Gastrocnemius medialis (tissue), 4 donors: ENCODE results near the gene ZWILCH. TPM values are rescaled to one million over a fixed set of nuclear protein-coding genes. Genes with fewer than 3 reads are reported as not detected.

Experiments used
- ATAC-seq, 2 donors: fragments of 150-250 bp; one replicate each; pipeline ENCODE4 v1.9.1; 2016
- DNase-seq, 2 donors: peaks; one replicate each; pipeline ENCODE4 v3.0.0-alpha.2; 2019
- H3K27ac ChIP-seq, 4 donors: fragments of 200-600 bp; sonication (generic); 1 replicate in 1 of 4; 2 replicates in 3 of 4; pipeline ENCODE4 v1.5.1; 2016 to 2018; ENCODE audit warnings: mild to moderate bottlenecking in 2 of 4, moderate library complexity in 1 of 4
- H3K27me3 ChIP-seq, 3 donors: fragments of 200-600 bp; sonication (generic) in 2 of 3; 1 replicate in 1 of 3; 2 replicates in 2 of 3; pipeline versions ENCODE4 v1.5.1 to v1.6.0; 2016 to 2019; ENCODE audit warnings: mild to moderate bottlenecking in 1 of 3, moderate library complexity in 1 of 3
- H3K36me3 ChIP-seq, 2 donors: fragments of 200-600 bp; sonication (generic) in 1 of 2; one replicate each; pipeline ENCODE4 v1.5.1; 2017 to 2018
- H3K4me1 ChIP-seq, 2 donors: fragments of 200-600 bp; sonication (generic) in 1 of 2; one replicate each; pipeline ENCODE4 v1.5.1; 2016 to 2017; ENCODE audit warnings: mild to moderate bottlenecking in 2 of 2
- H3K4me3 ChIP-seq, 4 donors: fragments of 200-600 bp; sonication (generic) in 3 of 4; 1 replicate in 1 of 4; 2 replicates in 3 of 4; pipeline ENCODE4 v1.5.1; 2016 to 2019; ENCODE audit warnings: mild to moderate bottlenecking in 2 of 4
- H3K9me3 ChIP-seq, 3 donors: fragments of 200-600 bp; sonication (generic) in 2 of 3; 1 replicate in 1 of 3; 2 replicates in 2 of 3; pipeline ENCODE4 v1.5.1; 2016 to 2019
- CTCF ChIP-seq, 5 experiments: fragments of 450-650 bp in 3 of 5; fragments of 200-600 bp in 2 of 5; sonication (generic) in 2 of 5; IDR thresholded peaks in 4 of 5; conservative IDR thresholded peaks in 1 of 5; 1 replicate in 4 of 5; 2 replicates in 1 of 5; pipeline ENCODE4 v1.5.1; 2016 to 2019; ENCODE audit warnings: antibody characterized with exemption in 5 of 5, mild to moderate bottlenecking in 3 of 5, moderate library complexity in 3 of 5
- POLR2A ChIP-seq, 2 donors: fragments of 450-650 bp; IDR thresholded peaks; one replicate each; pipeline ENCODE4 v1.6.1; 2017; ENCODE audit warnings: antibody characterized with exemption in 2 of 2, mild to moderate bottlenecking in 2 of 2, moderate library complexity in 2 of 2
- in situ Hi-C, 4 donors: fragments of 200-750 bp; cut with MboI; loops; one replicate each; pipeline versions ENCODE4 v1.15.0 to v1.8.0; 2017; ENCODE audit warnings: low sequenced_read_pairs in 4 of 4
- intact Hi-C: fragments of 100-400 bp; cut with DNase I; formaldehyde crosslinking; loops from one replicate; pipeline ENCODE4 v1.15.1; 2023; ENCODE audit warnings: low total_unique reads
- total RNA-seq, 4 donors: library from RNA; depleted of rRNA; stranded (reverse); fragments of >200 nt; gene quantifications; one replicate each; pipeline versions ENCODE4 v1.1.0 to v1.2.3, GENCODE V29; 2016

ZWILCH gene
- total RNA-seq, 4 donors from 2014 or later = 2.0 to 10.6 (median 2.4) TPM

GRCh38 chr15:66486887-66487286 lies 18.2 kb upstream of the ZWILCH start:
- DNase-seq (no peak), ATAC-seq (no peak)
- H3K4me3 ChIP-seq = no peak overlapping the region
- TF ChIP-seq POLR2A (IDR thresholded peaks at IDR 0.05) (no peak), CTCF (IDR thresholded peaks at IDR 0.05 in 4 of 5, conservative IDR thresholded peaks at IDR 0.05 in 1 of 5) (no peak)
- H3K9me3 ChIP-seq = no peaks in the 10 kb centered on the region
- H3K27me3 ChIP-seq = no peaks in the 10 kb centered on the region
- intact Hi-C loops (loop anchor here (5.0 kb wide), 1 partner anchor 80 kb away; no protein-coding TSS in a partner anchor), in situ Hi-C loops (loop anchor here in 1 of 4 donors (5.0 kb wide), 1 partner anchor 100 kb away; the partner anchor contains the start of gene MAP2K1)
- H3K36me3 ChIP-seq = peaks cover 0 to 76% of the 10 kb centered on the region in 2 donors
- peaks cover 12 to 16% of the 10 kb centered on the region in 2 donors for H3K4me1 ChIP-seq
- no peak overlapping the region for H3K27ac ChIP-seq

- in situ Hi-C loops = loop anchor here in 1 of 4 donors (5.0 kb wide), 1 partner anchor 101 kb away; the partner anchor contains the start of gene MAP2K1
- ATAC-seq (no peak), DNase-seq (no peak)
- Histone ChIP-seq H3K9me3 (no peaks in the 10 kb centered on the region), H3K4me1 (peaks cover 4 to 17% of the 10 kb centered on the region in 2 donors), H3K4me3 (no peak overlapping the region), H3K27me3 (no peaks in the 10 kb centered on the region), H3K27ac (no peak overlapping the region), H3K36me3 (peaks cover 0 to 84% of the 10 kb centered on the region in 2 donors)
- no peak for TF ChIP-seq CTCF (IDR thresholded peaks at IDR 0.05 in 4 of 5, conservative IDR thresholded peaks at IDR 0.05 in 1 of 5)
- no peak for TF ChIP-seq POLR2A (IDR thresholded peaks at IDR 0.05)
- intact Hi-C loops = loop anchor here (5.0 kb wide), 1 partner anchor 81 kb away; no protein-coding TSS in a partner anchor
Measured at GRCh38 chr15:66488525-66488924, 16.6 kb upstream of the ZWILCH start.

- in situ Hi-C loops (loop anchor here in 1 of 4 donors (5.0 kb wide), 1 partner anchor 102 kb away; the partner anchor contains the start of gene MAP2K1), intact Hi-C loops (loop anchor here (5.0 kb wide), 1 partner anchor 82 kb away; no protein-coding TSS in a partner anchor)
- H3K4me1 ChIP-seq = peaks cover 4 to 17% of the 10 kb centered on the region in 2 donors
- no peak for TF ChIP-seq CTCF (IDR thresholded peaks at IDR 0.05 in 4 of 5, conservative IDR thresholded peaks at IDR 0.05 in 1 of 5)
- no peak for TF ChIP-seq POLR2A (IDR thresholded peaks at IDR 0.05)
- no peak overlapping the region for H3K27ac ChIP-seq
- no peaks in the 10 kb centered on the region for H3K27me3 ChIP-seq
- peaks cover 0 to 92% of the 10 kb centered on the region in 2 donors for H3K36me3 ChIP-seq
- peak in 1 of 2 donors; percentile 54 for ATAC-seq
- no peak for DNase-seq
- H3K9me3 ChIP-seq = no peaks in the 10 kb centered on the region
- H3K4me3 ChIP-seq = no peak overlapping the region
Measured at GRCh38 chr15:66489179-66489791, 15.8 kb upstream of the ZWILCH start.

GRCh38 chr15:66491846-66492245 lies 13.3 kb upstream of the ZWILCH start:
- Histone ChIP-seq H3K36me3 (peaks cover 0 to 82% of the 10 kb centered on the region in 2 donors), H3K9me3 (no peaks in the 10 kb centered on the region), H3K27me3 (no peaks in the 10 kb centered on the region), H3K4me1 (peaks cover 15 to 26% of the 10 kb centered on the region in 2 donors), H3K4me3 (no peak overlapping the region), H3K27ac (peak overlapping the region in 1 of 4 donors; percentile 17)
- intact Hi-C loops = loop anchor here (10.0 kb wide), 3 partner anchors 137 to 1307 kb away; partner anchors contain the start of genes CLPX, RAB11A and TIPIN
- no peak for TF ChIP-seq CTCF (IDR thresholded peaks at IDR 0.05 in 4 of 5, conservative IDR thresholded peaks at IDR 0.05 in 1 of 5)
- TF ChIP-seq POLR2A (IDR thresholded peaks at IDR 0.05) = no peak
- DNase-seq = no peak
- in situ Hi-C loops = loop anchor here in 1 of 4 donors (10.0 kb wide), 1 partner anchor 107 kb away; the partner anchor contains the start of gene MAP2K1
- peak in 1 of 2 donors; percentile 32 for ATAC-seq
